ENCODE data around the gene ZNFX1.

DNA sequence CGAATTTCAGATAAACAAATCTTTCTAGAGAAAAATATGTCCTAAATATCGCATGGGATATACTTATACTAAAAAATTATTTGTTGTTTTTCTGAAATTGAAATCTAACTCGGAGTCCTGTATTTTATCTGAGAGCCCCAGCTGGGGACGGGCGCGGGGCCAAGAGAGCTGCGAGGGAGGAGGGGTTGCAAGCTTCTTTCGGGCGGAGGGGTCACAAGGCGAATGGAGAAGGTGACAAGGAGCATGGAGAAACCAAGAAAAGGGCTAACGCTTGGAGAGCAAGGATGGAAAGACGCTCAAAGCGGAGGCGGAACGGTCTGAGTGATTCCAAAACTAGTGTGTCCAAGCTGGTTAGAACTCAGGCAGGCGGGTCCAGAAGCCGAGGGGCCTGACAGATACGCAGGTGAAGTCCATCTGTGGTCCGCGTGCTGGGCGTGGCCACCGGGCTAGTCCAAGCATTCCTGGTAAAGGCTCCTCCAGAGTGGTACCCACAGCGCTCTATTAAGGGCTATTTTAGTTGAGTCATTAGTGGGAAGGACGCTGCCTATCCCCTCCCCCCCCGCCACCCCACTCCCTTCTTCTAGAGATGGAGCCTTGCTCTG is 41.5 kb upstream of the ZNFX1 start:
- TF ChIP-seq, protein P1, sequence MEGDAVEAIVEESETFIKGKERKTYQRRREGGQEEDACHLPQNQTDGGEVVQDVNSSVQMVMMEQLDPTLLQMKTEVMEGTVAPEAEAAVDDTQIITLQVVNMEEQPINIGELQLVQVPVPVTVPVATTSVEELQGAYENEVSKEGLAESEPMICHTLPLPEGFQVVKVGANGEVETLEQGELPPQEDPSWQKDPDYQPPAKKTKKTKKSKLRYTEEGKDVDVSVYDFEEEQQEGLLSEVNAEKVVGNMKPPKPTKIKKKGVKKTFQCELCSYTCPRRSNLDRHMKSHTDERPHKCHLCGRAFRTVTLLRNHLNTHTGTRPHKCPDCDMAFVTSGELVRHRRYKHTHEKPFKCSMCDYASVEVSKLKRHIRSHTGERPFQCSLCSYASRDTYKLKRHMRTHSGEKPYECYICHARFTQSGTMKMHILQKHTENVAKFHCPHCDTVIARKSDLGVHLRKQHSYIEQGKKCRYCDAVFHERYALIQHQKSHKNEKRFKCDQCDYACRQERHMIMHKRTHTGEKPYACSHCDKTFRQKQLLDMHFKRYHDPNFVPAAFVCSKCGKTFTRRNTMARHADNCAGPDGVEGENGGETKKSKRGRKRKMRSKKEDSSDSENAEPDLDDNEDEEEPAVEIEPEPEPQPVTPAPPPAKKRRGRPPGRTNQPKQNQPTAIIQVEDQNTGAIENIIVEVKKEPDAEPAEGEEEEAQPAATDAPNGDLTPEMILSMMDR (IDR thresholded peaks at IDR 0.05) = no peak
- peak; percentile 28 for TF ChIP-seq EZH2 (IDR thresholded peaks at IDR 0.05)
